NB4 (cell line): Measurements from ENCODE around the gene PARD3.

Experiments
- MYC ChIP-seq: IDR thresholded peaks from 2 replicates; pipeline ENCODE4 v1.6.1; 2011; ENCODE audit warnings: low read depth, low read length
- POLR2A ChIP-seq: IDR thresholded peaks from 2 replicates; pipeline ENCODE4 v1.6.1; 2011; ENCODE audit warnings: mild to moderate bottlenecking; ENCODE audit not compliant: insufficient read length; ENCODE audit errors: extremely low read depth
- TF ChIP-seq, protein P1 (sequence below): IDR thresholded peaks from one replicate; pipeline ENCODE4 v1.5.1; 2012; ENCODE audit warnings: low read depth, low read length

DNA sequence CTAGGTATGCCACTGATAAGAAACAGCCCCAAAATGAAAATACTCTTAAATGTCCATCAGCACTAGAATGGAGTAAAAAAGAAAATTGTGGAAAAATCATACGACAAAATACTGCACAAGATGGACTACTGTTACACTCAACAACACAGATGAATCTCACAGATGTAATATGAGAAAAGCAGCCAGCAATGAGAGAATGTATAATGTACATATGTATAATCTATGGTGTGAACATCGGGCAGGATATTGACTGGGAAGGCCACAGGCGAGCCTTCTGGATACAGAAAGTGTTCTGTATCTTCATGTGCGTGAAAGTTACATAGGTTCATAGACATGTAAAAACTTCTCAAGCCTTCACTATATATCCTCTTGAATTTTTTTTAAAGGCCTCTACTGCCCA is 212.6 kb downstream of the PARD3 start:
- TF ChIP-seq POLR2A: no peak
- TF ChIP-seq, protein P1, sequence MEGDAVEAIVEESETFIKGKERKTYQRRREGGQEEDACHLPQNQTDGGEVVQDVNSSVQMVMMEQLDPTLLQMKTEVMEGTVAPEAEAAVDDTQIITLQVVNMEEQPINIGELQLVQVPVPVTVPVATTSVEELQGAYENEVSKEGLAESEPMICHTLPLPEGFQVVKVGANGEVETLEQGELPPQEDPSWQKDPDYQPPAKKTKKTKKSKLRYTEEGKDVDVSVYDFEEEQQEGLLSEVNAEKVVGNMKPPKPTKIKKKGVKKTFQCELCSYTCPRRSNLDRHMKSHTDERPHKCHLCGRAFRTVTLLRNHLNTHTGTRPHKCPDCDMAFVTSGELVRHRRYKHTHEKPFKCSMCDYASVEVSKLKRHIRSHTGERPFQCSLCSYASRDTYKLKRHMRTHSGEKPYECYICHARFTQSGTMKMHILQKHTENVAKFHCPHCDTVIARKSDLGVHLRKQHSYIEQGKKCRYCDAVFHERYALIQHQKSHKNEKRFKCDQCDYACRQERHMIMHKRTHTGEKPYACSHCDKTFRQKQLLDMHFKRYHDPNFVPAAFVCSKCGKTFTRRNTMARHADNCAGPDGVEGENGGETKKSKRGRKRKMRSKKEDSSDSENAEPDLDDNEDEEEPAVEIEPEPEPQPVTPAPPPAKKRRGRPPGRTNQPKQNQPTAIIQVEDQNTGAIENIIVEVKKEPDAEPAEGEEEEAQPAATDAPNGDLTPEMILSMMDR: no peak
- TF ChIP-seq MYC: no peak
